Esophagus squamous epithelium (tissue), 4 donors: Measurements from ENCODE around the gene DGKQ.

ENCODE experiments used
- CTCF ChIP-seq, 6 experiments: fragments of 450-650 bp in 4 of 6; fragments of 200-600 bp in 2 of 6; sonication (generic) in 2 of 6; IDR thresholded peaks; one replicate each; pipeline ENCODE4 v1.5.1; 2016 to 2019; ENCODE audit warnings: antibody characterized with exemption in 6 of 6, mild to moderate bottlenecking in 4 of 6, moderate library complexity in 4 of 6
- POLR2A ChIP-seq, 4 donors: fragments of 450-650 bp; IDR thresholded peaks; one replicate each; pipeline ENCODE4 v1.6.1; 2017; ENCODE audit warnings: antibody characterized with exemption in 4 of 4, mild to moderate bottlenecking in 4 of 4, moderate library complexity in 3 of 4

GRCh38 chr4:912548-913279, 60.7 kb downstream of the DGKQ start:
- TF ChIP-seq CTCF (IDR thresholded peaks at IDR 0.05) (no peak), POLR2A (IDR thresholded peaks at IDR 0.05) (no peak)
